Right lobe of liver (tissue), 4 donors: ENCODE results near the gene HS3ST6.

Experiments
- POLR2A ChIP-seq: fragments of 450-650 bp; IDR thresholded peaks from one replicate; pipeline ENCODE4 v1.6.1; 2017; ENCODE audit warnings: antibody characterized with exemption, mild to moderate bottlenecking
- TF ChIP-seq, protein P1 (sequence below), 4 donors: fragments of 200-600 bp in 3 of 4; fragments of 450-650 bp in 1 of 4; IDR thresholded peaks; one replicate each; pipeline versions ENCODE4 v1.5.1 to v1.8.0; 2016 to 2022; ENCODE audit warnings: antibody characterized with exemption in 4 of 4, mild to moderate bottlenecking in 2 of 4
- donor health status: DM: no; HTN: no; CAD: no.
- donor health status: DM: no; HTN: no; CAD: no.
- donor health status: DM: no; HTN: yes; CAD: no.

DNA sequence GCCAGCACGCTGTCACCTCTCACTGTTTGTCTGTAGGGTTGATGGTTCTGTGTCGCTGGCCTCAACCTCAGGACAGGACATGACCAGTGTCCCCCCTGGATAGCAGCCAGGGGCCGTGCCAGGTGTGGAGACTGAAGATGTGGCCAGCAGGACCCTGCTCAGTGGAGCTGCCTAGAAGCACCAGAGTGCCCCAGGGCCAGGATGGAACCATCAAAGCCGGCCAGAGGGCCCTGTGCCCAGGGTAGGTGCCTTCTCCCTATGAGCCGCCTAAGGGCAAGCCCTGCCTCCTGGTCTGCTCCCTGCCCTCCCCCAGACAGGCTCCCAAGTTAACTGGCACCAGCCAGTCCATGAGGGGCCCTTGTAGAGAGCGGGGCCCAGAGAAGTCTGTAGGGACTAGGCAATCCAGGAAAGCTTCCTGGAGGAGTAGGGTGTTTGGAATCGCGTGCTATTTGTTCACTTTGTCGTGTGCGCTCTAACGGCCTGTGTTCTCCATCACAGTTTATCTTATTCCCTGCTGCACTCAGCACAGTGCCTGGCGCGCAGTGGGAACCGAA is 40.6 kb upstream of the HS3ST6 start:
- TF ChIP-seq, protein P1, sequence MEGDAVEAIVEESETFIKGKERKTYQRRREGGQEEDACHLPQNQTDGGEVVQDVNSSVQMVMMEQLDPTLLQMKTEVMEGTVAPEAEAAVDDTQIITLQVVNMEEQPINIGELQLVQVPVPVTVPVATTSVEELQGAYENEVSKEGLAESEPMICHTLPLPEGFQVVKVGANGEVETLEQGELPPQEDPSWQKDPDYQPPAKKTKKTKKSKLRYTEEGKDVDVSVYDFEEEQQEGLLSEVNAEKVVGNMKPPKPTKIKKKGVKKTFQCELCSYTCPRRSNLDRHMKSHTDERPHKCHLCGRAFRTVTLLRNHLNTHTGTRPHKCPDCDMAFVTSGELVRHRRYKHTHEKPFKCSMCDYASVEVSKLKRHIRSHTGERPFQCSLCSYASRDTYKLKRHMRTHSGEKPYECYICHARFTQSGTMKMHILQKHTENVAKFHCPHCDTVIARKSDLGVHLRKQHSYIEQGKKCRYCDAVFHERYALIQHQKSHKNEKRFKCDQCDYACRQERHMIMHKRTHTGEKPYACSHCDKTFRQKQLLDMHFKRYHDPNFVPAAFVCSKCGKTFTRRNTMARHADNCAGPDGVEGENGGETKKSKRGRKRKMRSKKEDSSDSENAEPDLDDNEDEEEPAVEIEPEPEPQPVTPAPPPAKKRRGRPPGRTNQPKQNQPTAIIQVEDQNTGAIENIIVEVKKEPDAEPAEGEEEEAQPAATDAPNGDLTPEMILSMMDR (IDR thresholded peaks at IDR 0.05) = no peak
- no peak for TF ChIP-seq POLR2A
